Measurements from ENCODE around the gene SUN5. TPM values are rescaled to one million over a fixed set of nuclear protein-coding genes. Genes with fewer than 3 reads are reported as not detected.

The SUN5 gene
- total RNA-seq, 4 donors from 2014 or later = not detected

DNA sequence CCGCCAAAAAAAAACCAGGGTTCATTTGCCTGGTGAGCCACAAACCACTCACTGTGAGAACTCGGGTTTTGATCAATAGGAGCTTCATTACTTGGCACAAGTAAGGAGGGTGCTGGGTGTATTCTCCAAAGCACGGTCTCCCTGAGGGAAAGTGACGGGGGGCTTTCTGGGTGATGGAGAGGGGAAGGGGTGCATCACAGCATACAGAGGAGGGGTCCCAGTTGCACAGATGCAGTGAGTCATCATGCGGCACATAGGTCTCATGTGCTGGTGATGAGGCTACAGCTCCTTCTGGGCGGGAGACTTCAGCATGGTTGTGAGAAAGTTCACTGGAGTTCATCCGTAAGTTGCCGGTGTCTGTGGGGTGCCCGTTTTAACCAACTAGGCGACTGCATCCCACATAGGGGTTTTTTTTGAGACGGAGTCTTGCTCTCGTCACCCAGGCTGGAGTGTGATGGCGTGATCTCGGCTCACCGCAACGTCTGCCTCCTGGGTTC lies 36.2 kb downstream of the SUN5 start:
- Histone ChIP-seq H3K27ac (no peak overlapping the region), H3K4me3 (no peak overlapping the region), H3K4me1 (peaks cover 0 to 5% (median 0%) of the 10 kb centered on the region in 4 donors), H3K27me3 (no peaks in the 10 kb centered on the region), H3K9me3 (no peaks in the 10 kb centered on the region), H3K36me3 (no peaks in the 10 kb centered on the region)
- no peak for DNase-seq
- 74 to 77% methylated on average over 3 to 16 of the region's 16 CpGs for WGBS, 2 donors (ENCODE audit: low coverage in 1 of 2)
- in situ Hi-C loops (cut with MboI; ENCODE audit: low pct_ligation_motif_present in 1 of 4, low pct_unique_long_range_greater_than_20kb in 1 of 4, low sequenced_read_pairs in 3 of 4) (no loop called here), intact Hi-C loops (cut with DNase I; ENCODE audit: low total_unique reads) (no loop called here)
- TF ChIP-seq EP300 (IDR thresholded peaks at IDR 0.05; ENCODE audit: low read depth) (no peak), POLR2A (IDR thresholded peaks at IDR 0.05) (no peak), POLR2AphosphoS5 (IDR thresholded peaks at IDR 0.05) (no peak)
- TF ChIP-seq, protein P1, sequence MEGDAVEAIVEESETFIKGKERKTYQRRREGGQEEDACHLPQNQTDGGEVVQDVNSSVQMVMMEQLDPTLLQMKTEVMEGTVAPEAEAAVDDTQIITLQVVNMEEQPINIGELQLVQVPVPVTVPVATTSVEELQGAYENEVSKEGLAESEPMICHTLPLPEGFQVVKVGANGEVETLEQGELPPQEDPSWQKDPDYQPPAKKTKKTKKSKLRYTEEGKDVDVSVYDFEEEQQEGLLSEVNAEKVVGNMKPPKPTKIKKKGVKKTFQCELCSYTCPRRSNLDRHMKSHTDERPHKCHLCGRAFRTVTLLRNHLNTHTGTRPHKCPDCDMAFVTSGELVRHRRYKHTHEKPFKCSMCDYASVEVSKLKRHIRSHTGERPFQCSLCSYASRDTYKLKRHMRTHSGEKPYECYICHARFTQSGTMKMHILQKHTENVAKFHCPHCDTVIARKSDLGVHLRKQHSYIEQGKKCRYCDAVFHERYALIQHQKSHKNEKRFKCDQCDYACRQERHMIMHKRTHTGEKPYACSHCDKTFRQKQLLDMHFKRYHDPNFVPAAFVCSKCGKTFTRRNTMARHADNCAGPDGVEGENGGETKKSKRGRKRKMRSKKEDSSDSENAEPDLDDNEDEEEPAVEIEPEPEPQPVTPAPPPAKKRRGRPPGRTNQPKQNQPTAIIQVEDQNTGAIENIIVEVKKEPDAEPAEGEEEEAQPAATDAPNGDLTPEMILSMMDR (IDR thresholded peaks at IDR 0.05) = no peak

DNA sequence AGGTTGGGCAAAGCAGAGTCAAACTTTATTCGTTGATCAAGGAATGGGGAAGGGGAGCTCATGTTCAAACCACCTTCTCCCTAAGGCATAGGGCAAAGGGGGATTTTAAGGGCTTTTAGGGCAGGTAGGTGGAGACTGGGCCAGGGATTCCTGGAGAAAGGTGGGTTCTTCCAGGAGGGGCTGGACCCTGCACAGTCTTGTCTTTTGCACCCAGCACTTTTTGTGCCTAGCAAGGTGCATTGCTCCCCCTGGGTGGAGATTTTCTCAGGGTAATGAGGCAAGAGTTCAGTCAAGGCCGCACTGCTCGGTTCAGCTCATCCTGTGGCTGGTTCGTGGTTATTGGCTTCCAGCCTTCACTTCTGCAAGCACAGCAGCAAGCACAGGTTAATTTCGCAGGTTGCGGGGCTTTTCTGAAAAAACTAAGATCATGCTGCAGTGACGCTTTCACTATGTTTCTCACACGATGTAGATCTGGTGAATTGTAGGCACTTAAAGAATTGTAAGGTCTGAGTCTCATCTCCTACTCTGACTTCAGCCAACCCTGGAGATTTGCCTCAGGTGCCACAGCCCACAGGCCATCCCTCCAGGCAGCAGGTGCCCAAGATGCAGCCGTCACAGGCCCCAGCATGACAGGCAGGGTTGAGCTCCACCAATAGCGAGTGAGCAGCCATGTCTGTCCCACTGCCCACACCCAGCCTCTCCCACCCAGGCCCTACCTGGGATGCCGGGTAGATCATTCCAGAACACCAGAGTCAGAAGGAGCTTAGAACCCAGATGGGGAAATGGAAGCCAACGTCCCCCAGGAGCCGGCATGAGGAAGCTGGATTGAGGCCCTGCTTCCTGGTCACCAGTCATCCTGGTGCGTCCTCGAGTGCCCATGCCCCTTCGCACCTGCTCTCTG lies 37.1 kb downstream of the SUN5 start:
- 64 to 67% methylated on average over 8 to 16 of the region's 16 CpGs for WGBS, 2 donors (ENCODE audit: low coverage in 1 of 2)
- in situ Hi-C loops (cut with MboI; ENCODE audit: low pct_ligation_motif_present in 1 of 4, low pct_unique_long_range_greater_than_20kb in 1 of 4, low sequenced_read_pairs in 3 of 4) = no loop called here
- H3K4me1 ChIP-seq = peaks cover 0 to 5% (median 0%) of the 10 kb centered on the region in 4 donors
- peak; percentile 27 for DNase-seq
- H3K4me3 ChIP-seq = no peak overlapping the region
- H3K9me3 ChIP-seq = no peaks in the 10 kb centered on the region
- H3K27me3 ChIP-seq = no peaks in the 10 kb centered on the region
- TF ChIP-seq, protein P1 (IDR thresholded peaks at IDR 0.05) = no peak
- no peak for TF ChIP-seq POLR2A (IDR thresholded peaks at IDR 0.05)
- TF ChIP-seq POLR2AphosphoS5 (IDR thresholded peaks at IDR 0.05) = no peak
- TF ChIP-seq EP300 (IDR thresholded peaks at IDR 0.05; ENCODE audit: low read depth) = no peak
- intact Hi-C loops (cut with DNase I; ENCODE audit: low total_unique reads) = no loop called here
- H3K27ac ChIP-seq = peak overlapping the region in 2 of 4 donors; percentile 28 to 37
- H3K36me3 ChIP-seq = no peaks in the 10 kb centered on the region

DNA sequence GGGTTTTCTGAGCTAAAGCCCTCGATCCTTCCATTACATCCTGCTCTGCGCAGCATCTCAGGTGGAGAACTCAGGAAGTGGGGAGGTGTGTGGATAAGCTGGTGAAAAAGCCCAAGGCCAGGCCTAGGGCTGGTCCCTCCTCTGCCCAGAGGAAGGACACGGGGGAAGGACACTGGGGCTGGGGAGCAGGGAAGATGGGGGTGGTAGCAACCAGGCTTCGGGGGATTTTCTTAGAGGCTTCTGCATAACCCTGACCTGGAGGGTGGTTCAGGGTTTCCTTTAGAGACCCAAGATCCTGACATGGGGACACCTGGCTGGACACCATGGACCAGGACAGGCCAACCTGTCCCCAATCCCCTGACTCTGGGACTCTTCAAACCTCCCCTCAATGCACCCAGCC lies 37.9 kb downstream of the SUN5 start:
- DNase-seq = no peak
- intact Hi-C loops (cut with DNase I; ENCODE audit: low total_unique reads) = no loop called here

More for the DNA sequence above, 37.9 kb downstream of the SUN5 start:
- no peaks in the 10 kb centered on the region for H3K4me1 ChIP-seq
- H3K27me3 ChIP-seq = no peaks in the 10 kb centered on the region
- 92% methylated on average over 4 of the region's 4 CpGs; no CpG with 5 or more reads in 1 of the 2 donors for WGBS, 2 donors (ENCODE audit: low coverage in 1 of 2)
- H3K9me3 ChIP-seq = no peaks in the 10 kb centered on the region
- in situ Hi-C loops (cut with MboI; ENCODE audit: low pct_ligation_motif_present in 1 of 4, low pct_unique_long_range_greater_than_20kb in 1 of 4, low sequenced_read_pairs in 3 of 4) = no loop called here
- TF ChIP-seq, protein P1 (IDR thresholded peaks at IDR 0.05) = no peak
- TF ChIP-seq POLR2A (IDR thresholded peaks at IDR 0.05) (no peak), EP300 (IDR thresholded peaks at IDR 0.05; ENCODE audit: low read depth) (no peak), POLR2AphosphoS5 (IDR thresholded peaks at IDR 0.05) (no peak)
- no peak overlapping the region for H3K27ac ChIP-seq
- H3K36me3 ChIP-seq = no peaks in the 10 kb centered on the region
- no peak overlapping the region for H3K4me3 ChIP-seq
